Measurements from ENCODE around the gene EPN1. TPM values are rescaled to one million over a fixed set of nuclear protein-coding genes. Genes with fewer than 3 reads are reported as not detected.

The EPN1 gene
- total and polyA plus RNA-seq, 8 donors, result 38.4 to 102 (median 80.9) TPM

- intact Hi-C loops (cut with DNase I), result no loop called here
- no peak for ATAC-seq
Measured at GRCh38 chr19:55635334-55635717, 39.7 kb upstream of the EPN1 start.

GRCh38 chr19:55635856-55636440 lies 39.1 kb upstream of the EPN1 start:
- Histone ChIP-seq H3K27me3 (no peaks in the 10 kb centered on the region), H3K4me1 (peaks cover 8 to 22% (median 13%) of the 10 kb centered on the region in 3 donors), H3K27ac (peak overlapping the region in 3 of 4 donors; percentile 84 to 94 (median 92)), H3K36me3 (no peaks in the 10 kb centered on the region), H3K4me3 (peak overlapping the region; percentile 66 to 99 (median 95)), H3K9me3 (no peaks in the 10 kb centered on the region)
- intact Hi-C loops (cut with DNase I), result no loop called here
- WGBS, 2 donors, result 35 to 45% methylated on average over 7 of the region's 7 CpGs
- ATAC-seq, result no peak
- DNase-seq, result peak in 2 of 6 donors; percentile 23 to 30
- TF ChIP-seq CTCF (IDR thresholded peaks at IDR 0.05), result no peak
- no peak for FAIRE-seq

More at GRCh38 chr19:55635334-55635717, 39.7 kb upstream of the EPN1 start:
- Histone ChIP-seq H3K4me3 (peak overlapping the region; percentile 66 to 99 (median 95)), H3K4me1 (peaks cover 8 to 20% (median 11%) of the 10 kb centered on the region in 3 donors), H3K27me3 (no peaks in the 10 kb centered on the region), H3K27ac (peak overlapping the region; percentile 84 to 94 (median 92)), H3K36me3 (no peaks in the 10 kb centered on the region), H3K9me3 (no peaks in the 10 kb centered on the region)
- FAIRE-seq (no peak), DNase-seq (peak in 2 of 6 donors; percentile 18 to 60)
- 2 to 3% methylated on average over 9 of the region's 9 CpGs for WGBS, 2 donors
- no peak for TF ChIP-seq CTCF (IDR thresholded peaks at IDR 0.05)

- no peak overlapping the region for H3K4me3 ChIP-seq
- H3K27me3 ChIP-seq, result no peaks in the 10 kb centered on the region
- H3K4me1 ChIP-seq, result peaks cover 8 to 22% (median 13%) of the 10 kb centered on the region in 3 donors
- no peak for TF ChIP-seq CTCF (IDR thresholded peaks at IDR 0.05)
- peak in 2 of 6 donors; percentile 28 to 37 for DNase-seq
- no peak for FAIRE-seq
- intact Hi-C loops (cut with DNase I), result no loop called here
- H3K36me3 ChIP-seq, result no peaks in the 10 kb centered on the region
- no peak for ATAC-seq
- H3K9me3 ChIP-seq, result no peaks in the 10 kb centered on the region
- WGBS, 2 donors, result 77 to 84% methylated on average over 4 of the region's 4 CpGs
- no peak overlapping the region for H3K27ac ChIP-seq
Measured at GRCh38 chr19:55636723-55637122, 38.3 kb upstream of the EPN1 start.

GRCh38 chr19:55637534-55637933 lies 37.5 kb upstream of the EPN1 start:
- DNase-seq (peak in 2 of 6 donors; percentile 37 to 49), ATAC-seq (no peak), FAIRE-seq (no peak)
- Histone ChIP-seq H3K9me3 (no peaks in the 10 kb centered on the region), H3K27me3 (no peaks in the 10 kb centered on the region), H3K4me1 (peaks cover 8 to 22% (median 13%) of the 10 kb centered on the region in 3 donors), H3K27ac (no peak overlapping the region), H3K4me3 (no peak overlapping the region), H3K36me3 (no peaks in the 10 kb centered on the region)
- WGBS, 2 donors, result 67 to 75% methylated on average over 11 of the region's 11 CpGs
- no peak for TF ChIP-seq CTCF (IDR thresholded peaks at IDR 0.05)
- intact Hi-C loops (cut with DNase I), result no loop called here

- ATAC-seq (no peak), DNase-seq (peak in 4 of 6 donors; percentile 4 to 55 (median 36)), FAIRE-seq (no peak)
- intact Hi-C loops (cut with DNase I), result no loop called here
- Histone ChIP-seq H3K9me3 (no peaks in the 10 kb centered on the region), H3K4me1 (peaks cover 11 to 22% (median 13%) of the 10 kb centered on the region in 3 donors), H3K36me3 (no peaks in the 10 kb centered on the region), H3K27ac (no peak overlapping the region), H3K27me3 (no peaks in the 10 kb centered on the region), H3K4me3 (no peak overlapping the region)
- TF ChIP-seq CTCF (IDR thresholded peaks at IDR 0.05), result peak in 1 of 4 donors; percentile 20
- 87 to 91% methylated on average over 6 of the region's 6 CpGs for WGBS, 2 donors
Measured at GRCh38 chr19:55638864-55639359, 36.1 kb upstream of the EPN1 start.

All from pancreas (tissue), 10 donors.